CD4-positive, alpha-beta T cell treated with Interferon gamma for 1 hour (primary cell): ENCODE data around the gene PAIP2.
"Not testable (repeated sequence)": the region's sequence is repeated elsewhere in the genome, so short reads cannot be mapped to it uniquely, and the experiment has no call there.

ENCODE experiments used
- DNase-seq: peaks from one replicate; pipeline ENCODE4 v3.0.0-alpha.2; 2020

The PAIP2 gene, protein sequence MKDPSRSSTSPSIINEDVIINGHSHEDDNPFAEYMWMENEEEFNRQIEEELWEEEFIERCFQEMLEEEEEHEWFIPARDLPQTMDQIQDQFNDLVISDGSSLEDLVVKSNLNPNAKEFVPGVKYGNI

DNA sequence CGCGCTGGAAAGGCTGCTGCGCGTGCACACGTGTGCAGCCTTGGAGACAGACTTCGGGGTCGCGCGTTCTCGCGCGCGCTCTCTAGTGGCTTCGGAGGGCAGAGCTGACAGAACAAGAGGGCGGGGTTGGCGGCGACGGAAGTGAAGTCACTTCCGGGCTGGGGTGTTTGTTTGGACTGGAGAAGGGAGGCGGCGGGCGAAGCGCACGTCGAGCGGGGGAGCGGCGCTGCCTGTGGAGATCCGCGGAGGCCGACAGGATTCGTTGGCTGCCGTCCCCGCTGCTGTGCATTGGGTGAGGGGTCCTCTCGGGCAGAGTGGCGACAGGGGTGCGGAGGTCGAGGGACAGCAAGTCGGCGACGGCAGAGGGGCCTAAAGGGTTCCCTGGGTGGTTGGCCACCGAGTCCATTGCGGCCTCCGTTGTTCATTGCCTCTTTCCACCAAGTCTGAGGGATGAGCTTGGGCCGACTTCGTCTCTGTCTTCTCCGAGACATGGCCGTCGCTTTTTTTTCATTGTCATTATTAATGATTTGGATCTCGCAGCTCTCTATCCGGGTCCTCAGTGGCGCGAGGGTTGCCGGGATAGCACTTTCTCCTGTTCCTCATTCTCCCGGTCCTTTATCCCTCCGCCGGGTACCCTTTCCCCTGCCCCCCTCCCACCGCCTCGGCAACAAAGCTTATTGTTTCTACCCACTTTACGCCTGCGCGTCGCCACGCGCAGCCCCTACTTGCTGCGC is at the start of gene PAIP2:
TSS of gene PAIP2 (plus strand) at position 166 of the 734 bp plus-strand sequence. CDS start 21,931 bp downstream, outside the sequence.
- peak; percentile 97 for DNase-seq

DNA sequence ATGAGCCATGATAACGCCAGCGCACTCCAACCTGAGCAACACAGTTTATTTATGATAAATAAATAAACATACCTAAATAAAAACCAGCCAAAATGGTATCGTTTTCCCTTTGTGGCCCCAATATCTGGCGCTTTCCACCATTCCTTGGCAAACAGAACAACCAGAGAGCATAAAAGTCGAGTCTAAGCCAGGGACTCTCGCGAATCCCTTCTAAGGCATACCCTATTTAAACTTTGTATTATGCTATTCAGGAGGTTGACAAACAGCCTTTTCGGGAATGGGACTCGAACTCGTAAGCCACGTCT is 48.5 kb upstream of the PAIP2 start:
- DNase-seq: no peak

DNA sequence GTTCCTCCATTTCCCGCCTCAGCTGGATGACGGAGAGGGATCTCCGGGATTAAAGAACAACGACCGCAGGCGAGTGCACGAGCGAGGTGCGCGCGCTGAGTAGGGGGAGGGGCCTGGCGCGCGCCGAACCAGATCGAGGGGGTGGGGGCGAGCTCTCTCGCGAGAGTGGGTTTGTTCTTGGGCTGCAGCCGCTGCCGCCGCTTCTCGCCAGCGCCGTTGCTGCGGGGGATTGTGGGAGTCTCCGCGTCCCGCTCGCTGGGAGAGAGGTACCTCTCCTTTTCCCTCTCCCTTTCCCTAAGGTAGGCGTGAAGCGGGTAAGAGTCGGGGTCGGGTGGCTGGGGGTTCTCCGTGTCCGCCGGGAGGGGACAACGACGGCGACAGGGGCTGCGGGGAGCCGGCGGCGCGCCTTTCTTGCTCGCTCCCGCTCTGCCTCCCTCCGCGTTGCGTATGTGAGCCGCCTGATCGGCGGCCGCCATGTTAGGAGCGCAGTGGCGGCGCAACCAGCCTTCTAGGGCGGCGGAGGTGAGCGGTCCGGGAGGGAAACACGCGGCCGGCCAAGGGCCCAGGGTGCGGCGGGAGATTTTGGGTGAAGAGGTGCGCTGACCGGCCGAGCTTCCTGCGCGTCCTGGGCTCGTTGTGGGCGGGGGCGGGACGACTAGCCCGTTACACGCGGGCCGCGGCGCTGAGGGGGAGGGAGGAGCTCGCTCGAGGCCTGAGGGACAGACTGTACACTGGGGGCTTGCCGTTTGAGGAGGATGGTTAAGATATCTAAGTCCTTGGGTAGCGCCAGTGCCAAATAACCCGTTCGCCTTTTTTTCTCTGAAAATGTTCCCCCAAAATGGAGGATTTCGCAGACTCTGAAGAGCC is 47.9 kb upstream of the PAIP2 start, which contains the start of gene MATR3:
TSS of gene MATR3 (plus strand) at position 234 of the 867 bp plus-strand sequence. CDS start 13,676 bp downstream, outside the sequence.
- DNase-seq: peak; percentile 92

DNA sequence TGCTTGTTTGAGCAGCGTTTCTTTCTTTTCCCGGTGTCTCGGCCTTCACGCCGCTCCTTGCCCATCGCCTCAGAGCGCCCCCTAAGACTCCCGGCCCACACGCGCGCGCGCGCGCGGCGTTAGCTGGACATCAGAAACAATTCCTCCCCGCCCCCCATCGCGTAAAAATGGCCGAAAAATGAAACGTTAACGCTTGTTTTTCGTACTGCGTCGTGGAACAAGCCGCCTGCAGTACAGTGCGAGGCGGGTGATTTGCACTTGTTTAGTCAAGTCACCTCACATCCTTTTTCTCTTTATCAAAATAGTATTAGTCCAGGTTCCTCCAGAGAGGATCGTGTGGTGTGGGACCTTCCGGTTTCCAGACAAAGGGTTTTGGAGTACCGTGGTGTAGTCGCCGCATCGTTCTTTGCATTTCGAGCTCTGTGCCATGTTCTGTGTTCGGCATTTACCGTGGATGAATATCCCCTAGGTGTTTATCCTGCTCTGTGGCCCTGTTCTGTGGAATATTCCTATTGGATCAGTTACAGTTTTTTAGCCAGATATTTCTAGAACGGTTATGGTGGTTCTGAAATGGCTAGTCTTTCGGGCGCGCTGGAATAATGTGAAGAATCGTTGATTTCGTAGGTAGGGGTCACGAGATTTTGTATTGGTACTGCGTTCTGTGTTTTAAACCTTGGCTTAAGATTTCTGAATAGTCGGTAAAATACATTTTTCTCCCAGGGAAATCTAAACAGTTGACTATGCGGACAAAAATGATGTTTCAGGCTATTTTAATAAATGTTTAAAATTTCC is 47.1 kb upstream of the PAIP2 start:
- DNase-seq: peak; percentile 56

DNA sequence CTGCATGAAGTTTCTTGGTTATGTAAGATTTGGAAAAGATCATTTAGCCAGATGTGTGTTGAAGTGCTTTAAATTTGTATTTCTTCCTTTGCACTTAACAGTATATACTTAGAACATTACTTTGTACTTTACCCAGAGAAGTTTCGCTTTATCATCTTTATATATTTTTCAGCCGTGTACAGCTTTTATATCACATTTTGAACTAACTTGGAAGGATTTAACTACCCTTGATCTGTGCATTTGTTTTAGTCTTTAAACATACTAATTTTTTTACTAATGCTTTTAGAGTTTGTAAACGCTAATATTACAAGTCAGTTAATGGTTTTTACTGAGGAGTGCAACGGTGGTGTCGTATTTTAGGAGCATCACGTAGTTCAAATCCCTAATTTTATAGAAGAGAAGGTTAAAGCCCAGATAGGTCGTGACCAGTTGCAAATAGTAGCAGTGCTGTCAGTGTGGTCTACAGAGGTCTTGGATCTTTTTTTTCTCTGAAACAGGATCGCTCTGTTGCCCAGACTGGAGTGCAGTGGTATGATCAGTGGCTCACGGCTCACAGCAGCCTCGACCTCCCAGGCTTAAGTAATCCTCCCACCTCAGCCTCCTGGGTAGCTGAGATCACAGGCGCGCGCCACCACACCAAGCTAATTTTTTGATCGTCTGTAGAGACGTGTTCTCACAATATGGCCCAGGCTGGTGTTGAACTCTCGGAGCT is 46.2 kb upstream of the PAIP2 start:
- DNase-seq: no peak

DNA sequence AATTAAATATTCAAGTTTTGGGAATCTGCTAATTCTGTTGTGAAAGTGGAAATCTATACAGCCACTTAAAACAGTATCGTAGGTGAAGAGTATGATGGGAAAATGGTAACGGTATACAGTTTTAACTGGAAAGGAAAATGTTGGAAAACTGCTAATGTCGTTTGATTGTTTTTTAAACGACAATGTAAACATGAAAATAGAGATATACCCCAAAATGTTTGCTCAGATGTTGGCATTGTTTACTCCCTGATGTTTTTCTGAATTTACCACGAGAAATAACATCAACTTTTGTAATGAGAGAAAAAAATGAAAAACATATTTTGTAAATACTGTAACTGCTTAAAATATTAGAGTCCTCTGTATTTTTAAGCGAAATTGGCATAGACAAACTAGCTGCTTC is 45.5 kb upstream of the PAIP2 start:
- no peak for DNase-seq

DNA sequence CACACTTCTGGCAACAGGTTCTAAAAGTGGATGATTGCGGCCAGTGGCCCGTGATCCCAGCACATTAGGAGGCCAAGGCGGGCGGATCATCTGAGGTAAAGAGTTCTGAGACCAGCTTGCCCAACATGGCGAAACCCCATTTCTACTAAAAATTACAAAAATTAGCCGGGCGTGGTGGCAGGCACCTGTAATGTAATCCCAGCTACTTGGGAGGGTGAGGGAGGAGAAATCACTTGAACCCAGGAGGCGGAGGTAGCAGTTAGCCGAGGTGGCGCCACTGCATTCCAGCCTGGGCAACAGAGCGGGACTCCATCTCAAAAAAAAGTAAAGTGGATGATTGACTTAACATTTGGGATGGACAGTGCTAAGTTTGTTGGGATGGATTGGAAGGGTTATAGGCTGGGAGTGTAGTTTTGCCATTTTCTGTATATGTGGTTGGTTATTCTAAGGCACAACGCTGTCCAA is 44.8 kb upstream of the PAIP2 start:
- no peak for DNase-seq

DNA sequence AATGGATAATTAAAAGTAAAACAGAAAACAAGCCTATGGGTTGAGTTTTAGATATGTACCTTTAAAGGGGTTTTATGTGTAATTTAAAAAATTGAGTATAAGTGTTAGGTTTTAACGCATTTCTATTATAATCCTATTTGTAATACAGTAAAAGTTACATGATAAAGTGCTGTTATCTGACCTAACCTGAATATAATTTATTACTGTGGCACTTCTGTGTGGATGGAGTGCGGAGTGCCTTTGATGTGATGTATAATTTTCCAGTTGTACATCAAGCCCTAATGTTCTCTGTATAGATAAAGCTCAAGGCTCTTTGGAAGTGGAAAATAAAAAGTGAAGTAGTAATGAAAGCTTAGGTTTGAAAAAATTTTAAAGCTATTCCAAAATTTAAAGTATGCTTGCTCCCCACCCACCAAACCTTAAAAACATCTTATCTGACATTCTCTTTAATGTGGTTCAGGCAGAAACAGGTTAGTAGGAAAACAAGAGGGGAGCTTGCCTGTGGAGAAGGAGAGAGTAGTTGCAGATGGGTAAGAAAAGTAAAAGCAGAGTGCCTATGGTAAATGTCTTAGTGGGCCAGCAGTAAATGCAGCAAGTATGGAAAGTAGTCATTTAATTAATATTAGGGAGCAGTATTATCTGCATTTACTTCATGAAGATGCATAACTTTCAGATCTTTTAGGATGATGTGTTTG is 44.1 kb upstream of the PAIP2 start:
- no peak for DNase-seq

DNA sequence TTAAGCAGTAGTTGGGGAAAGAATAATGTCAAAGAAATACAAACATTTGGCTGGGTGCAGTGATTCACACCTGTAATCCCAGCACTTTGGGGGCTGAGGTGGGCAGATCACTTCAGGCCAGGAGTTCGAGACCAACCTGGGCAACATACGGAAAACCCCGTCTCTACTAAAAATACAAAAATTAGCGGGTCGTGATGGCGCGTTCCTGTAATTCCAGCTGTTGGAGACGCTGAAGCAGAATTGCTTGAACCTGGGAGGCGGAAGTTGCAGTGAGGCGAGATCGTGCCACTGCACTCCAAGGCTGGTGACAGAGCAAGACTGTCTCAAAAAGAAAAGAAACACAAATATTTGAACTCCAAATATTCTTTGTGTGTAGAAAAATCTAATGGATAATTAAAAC is 43.4 kb upstream of the PAIP2 start:
- no peak for DNase-seq

DNA sequence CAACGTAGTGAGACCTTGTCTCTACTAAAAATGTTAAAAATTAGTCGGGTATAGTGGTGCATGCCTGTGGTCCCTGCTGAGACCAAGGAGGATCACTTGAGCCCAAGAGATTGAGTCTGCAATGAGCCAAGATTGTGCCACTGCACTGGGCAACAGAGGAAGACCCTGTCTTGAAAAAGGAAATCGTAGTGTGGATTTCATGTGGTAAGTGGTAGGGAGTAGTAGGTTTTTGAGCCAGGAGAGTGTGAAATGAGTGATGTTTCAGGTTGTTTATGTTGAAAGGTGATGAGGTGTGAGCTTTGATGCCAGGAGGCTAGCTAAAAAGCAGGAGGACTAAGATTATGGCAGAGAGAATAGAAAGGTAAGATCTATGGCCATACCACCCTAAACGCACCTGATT is 42.2 kb upstream of the PAIP2 start:
- no peak for DNase-seq

DNA sequence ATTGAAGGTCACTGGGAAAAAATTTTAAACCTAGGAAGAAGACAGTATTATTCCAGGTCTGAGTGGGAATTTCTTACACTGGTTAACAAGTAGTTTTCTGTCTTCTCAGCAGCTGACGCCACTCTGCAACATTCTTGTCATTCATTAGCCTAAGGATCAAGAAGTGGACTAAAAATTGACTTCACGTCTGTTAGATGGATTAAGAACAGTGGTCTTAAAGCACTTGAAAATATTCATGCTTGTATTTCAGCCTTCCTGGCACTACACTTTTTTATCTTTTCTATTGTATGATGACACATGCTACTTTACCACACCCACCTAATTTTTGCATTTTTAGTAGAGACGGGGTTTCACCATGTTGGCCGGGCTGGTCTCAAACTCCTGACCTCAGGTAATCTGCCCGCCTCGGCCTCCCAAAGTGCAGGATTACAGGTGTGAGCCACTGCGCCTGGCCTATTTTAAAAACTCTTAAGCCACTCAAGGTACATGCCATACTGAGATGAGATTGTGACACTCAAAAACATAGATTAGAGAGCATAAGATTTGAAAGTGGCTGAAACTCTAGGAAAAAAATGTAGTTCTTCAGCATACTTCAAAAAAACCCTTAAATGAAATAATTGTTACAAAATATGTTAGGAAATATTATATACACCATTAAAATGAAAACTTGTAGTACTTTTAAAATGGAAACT is 39.7 kb upstream of the PAIP2 start:
- DNase-seq: no peak

DNA sequence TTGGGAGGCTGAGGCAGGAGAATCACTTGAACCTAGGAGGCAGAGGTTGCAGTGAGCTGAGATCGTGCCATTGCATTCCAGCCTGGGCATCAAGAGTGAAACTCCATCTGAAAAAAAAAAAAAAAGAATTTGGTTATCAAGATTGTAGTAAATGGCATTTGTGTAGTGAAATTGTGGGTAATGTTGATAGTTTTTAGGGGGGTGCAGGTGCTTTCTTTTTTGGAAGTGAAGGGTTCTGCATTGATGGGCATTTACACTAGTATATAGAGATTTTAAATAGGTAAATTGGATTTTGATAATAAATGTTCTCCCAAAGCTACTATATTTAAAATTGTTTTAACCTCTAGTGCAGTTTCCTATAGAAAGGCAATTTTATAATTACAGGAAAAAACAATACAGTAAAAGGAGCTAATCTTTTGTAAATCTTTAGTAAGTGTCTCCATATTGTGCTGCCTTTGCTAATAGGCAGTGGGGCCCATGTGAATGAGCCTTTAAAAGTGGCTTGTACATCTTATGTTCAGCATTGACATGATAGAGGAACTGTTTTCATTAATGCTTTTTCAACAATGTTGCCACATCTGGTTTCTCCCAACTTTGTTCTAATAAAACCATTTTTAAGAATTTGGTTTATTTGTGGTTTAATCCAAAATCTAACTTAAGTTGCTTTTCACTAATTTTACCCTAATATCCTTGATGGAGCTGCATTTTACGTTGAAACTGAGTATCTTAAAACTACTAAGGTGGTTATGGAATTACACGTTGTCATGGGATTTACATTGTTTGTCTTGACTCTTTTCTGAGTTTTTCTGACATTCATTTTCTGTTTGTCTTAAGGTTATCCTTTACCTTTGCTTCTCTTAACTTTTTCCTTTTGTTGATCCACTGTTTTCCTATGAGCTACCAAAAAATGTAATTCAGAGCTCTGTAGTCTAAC is 37.0 kb upstream of the PAIP2 start:
- no peak for DNase-seq

DNA sequence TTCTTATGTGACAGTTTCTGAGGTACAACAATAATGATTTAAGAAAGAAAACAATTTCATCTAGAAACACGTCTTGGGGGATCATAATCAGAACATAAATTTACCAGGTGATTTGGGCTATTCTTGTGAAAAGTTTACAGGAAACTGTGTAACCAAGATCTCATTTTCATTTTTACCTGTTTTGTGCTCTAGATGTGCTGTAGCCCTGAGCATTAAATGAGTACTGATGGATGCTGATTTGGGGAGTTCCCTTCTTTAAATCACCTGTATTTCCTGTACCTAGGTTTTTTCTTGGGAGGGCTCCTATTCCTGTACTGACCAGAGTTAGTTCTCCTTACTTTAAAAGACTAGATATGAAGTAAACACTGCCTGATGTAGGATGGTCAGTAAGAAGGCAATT is 35.5 kb upstream of the PAIP2 start:
- no peak for DNase-seq

DNA sequence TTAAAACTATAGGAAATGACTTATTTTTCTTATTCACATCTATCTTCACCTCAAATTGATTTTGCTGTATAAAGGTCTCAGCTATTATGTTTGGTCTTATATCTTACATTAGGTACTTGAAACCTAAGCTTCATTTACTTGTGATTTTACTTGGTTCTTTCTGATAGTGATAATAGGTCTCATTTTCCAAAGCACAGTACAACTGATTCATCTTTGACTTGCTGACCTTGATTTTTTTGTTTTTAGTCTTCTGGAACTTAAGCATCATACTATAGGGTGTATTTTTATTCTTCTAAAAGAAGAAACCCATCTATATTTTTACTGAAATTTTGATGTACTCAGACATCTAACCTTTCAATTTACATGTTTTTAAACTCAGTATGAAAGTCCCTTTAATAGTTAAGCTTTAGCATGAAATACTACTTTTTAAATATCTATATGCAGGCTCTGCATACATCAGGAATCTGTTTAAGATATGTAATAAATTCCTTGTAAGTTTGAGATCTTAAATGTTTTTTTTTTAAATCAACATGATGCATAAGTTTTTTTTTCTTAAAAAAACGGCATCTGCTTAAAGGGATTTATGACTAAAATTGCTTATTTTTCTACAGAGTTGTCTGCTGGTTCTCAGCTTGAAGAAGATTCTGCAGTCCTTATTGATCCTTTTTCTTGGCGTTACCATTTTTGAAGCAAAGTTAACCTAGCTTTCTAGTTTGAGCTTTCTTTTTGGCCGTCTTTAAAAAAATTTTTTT is 34.9 kb upstream of the PAIP2 start:
- no peak for DNase-seq

DNA sequence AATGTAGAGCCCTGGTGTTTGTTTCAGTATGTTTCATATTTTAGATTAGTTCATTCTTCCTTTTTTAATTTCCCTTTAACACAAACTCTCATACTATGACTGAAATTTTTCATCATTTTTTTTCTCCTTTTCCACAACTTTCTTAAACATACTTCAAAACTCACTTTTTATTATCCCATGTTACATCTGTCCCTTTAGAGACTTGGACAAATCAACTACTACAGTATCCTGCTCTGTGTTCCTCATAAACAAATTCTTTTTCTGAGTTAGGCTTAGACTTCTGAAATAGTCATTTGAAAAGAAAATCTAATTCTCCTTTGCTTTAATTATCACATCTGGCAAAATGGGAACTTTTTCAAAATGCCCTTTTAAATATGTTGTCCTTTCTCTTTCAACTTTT is 32.9 kb upstream of the PAIP2 start:
- no peak for DNase-seq

DNA sequence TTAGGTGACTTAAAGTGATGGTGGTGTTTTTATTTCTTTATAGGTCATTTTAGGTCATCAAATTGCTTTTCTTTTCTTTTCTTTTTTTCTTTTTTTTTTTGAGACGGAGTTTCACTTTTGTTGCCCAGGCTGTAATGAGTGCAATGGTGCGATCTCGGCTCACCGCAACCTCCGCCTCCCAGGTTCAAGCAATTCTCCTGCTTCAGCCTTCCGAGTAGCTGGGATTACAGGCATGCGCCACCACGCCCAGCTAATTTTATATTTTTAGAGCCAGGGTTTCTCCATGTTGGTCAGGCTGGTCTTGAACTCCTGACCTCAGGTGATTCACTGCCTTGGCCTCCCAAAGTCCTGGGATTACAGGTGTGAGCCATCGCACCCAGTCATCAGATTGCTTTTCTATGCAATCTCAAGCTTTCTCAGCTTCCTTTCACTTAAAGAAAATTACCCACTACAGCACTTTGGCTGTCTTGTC is 30.9 kb upstream of the PAIP2 start:
- not testable (repeated sequence) for DNase-seq

DNA sequence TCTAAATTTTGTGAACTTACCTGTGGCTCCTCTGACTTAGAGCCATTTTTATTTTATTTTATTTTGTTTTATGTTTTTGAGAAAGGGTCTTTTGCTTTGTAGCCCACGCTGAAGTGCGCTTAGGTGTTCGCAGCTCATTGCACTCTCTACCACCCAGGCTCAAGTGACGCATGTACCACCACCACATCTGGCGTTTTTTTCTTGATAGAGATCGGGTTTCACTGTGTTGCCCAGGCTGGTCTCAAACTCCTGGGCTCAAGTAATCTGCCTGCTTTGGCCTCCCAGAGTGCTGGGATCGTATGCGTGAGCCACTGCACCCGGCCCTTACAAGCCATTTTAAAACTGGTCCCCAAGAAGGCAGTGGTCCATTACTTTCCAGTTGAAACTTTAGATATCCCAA is 29.6 kb upstream of the PAIP2 start:
- DNase-seq: no peak

DNA sequence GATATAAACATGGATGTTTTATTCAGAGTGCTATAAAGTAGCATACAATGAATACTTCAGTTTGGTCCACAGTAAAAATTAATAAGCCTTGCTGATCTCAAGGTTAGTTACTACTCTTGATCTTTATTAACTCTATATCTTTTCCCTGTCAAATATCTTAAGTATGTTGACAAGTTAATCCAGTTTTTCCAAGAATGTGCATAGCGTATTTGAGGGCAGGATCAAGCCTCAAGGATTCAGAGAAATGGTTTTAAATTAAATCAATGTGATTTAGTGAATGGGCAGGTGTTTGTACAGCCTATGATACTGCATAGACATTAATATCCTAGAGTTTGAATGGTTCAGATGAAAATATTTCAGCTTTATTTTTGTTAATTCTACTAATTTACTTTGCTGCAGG is 27.4 kb upstream of the PAIP2 start:
- no peak for DNase-seq

DNA sequence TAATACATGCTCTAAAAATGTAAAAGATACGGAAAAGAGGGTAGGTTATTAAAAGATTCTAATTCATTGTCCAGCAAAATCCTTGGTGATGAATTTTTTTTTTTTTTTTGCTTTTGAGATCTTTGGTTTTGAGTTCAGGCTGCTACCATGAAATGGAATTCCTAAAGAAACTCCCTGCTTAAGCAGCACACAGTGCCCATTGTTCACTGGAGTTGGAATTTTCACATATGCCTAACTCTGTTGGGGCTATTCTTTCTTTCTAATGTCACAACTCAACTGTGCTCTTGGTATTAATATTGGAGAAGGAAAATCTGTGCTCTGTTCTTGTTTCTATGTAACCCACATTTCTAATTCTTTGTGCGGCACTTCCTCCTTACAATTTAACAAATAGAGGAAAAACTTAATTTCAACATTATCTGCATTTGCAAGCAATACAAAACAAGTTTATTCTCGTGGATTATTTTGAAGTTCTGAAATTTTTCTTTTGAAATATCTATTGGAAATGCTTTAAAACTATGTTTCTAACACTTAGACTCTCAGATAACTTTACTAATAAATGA is 26.5 kb upstream of the PAIP2 start:
- DNase-seq: no peak
